KOPT-K1 (cell line): ENCODE results near the gene SPATA18.

ENCODE experiments used
- H3K27ac ChIP-seq: fragments of 200-600 bp; sonication (generic); 2 replicates; pipeline ENCODE4 v1.5.1; 2016; ENCODE audit warnings: antibody characterized with exemption, mild to moderate bottlenecking, low read depth, low read length; ENCODE audit not compliant: poor library complexity, severe bottlenecking
- H3K36me3 ChIP-seq: fragments of 200-600 bp; sonication (generic); 2 replicates; pipeline ENCODE4 v1.5.1; 2017; ENCODE audit warnings: antibody characterized with exemption, mild to moderate bottlenecking, low read length, moderate library complexity; ENCODE audit not compliant: insufficient read depth
- H3K9me3 ChIP-seq: fragments of 200-600 bp; sonication (generic); 2 replicates; pipeline ENCODE4 v1.5.1; 2017; ENCODE audit warnings: antibody characterized with exemption, low read length, mild to moderate bottlenecking; ENCODE audit not compliant: insufficient read depth, poor library complexity, severe bottlenecking

Gene SPATA18, protein sequence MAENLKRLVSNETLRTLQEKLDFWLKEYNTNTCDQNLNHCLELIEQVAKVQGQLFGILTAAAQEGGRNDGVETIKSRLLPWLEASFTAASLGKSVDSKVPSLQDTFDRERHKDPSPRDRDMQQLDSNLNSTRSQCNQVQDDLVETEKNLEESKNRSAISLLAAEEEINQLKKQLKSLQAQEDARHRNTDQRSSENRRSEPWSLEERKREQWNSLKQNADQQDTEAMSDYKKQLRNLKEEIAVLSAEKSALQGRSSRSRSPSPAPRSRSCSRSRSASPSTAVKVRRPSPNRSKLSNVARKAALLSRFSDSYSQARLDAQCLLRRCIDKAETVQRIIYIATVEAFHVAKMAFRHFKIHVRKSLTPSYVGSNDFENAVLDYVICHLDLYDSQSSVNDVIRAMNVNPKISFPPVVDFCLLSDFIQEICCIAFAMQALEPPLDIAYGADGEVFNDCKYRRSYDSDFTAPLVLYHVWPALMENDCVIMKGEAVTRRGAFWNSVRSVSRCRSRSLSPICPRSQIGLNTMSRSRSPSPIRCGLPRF

DNA sequence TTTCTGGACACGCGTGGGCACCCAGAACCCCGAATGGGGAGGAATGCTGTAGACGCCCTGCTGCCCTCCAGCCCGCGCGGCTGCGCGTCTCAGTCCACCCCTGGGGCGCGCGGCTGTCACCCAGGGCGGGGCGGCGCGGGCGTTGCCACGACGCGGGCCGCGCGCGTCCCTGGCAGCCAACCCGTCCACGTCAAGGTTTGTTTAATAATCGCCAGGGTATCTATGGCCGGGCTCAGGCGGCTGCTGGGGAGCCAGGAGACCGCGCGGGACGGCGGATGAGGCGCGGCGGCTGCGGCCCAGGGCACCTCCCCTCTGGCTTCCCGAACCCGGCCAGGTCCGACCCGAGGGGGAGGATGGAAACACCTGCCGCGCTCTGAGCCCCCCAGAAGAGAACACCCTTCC, at the start of gene SPATA18:
Gene SPATA18 (plus strand): TSS at position 92 of the 402 bp plus-strand sequence. CDS start 401 bp downstream, outside the sequence.
- H3K9me3 ChIP-seq: no peaks in the 10 kb centered on the region
- H3K27ac ChIP-seq: no peak within 1 kb of the TSS
- no peaks in the 10 kb centered on the region for H3K36me3 ChIP-seq

DNA sequence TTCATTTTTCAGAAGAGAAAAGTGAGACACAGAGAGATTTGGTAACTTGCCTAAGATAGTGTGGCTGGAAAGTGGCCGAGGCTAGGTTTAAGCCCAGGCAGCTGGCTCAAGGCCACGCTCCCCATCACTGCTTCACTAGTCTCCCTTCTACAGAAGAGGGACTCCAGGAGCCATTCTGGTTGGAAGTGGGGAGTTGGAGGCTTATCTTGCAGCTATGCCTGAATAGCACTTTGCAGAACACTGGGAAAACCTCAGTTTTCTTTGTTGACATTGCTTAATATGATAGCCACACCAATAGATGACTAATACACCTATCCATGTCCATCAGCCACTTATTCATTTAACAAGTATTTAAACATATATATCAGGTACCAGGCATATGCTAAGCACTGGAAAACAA, 49.5 kb upstream of the SPATA18 start:
- Histone ChIP-seq H3K9me3 (no peaks in the 10 kb centered on the region), H3K27ac (no peak overlapping the region), H3K36me3 (no peaks in the 10 kb centered on the region)

DNA sequence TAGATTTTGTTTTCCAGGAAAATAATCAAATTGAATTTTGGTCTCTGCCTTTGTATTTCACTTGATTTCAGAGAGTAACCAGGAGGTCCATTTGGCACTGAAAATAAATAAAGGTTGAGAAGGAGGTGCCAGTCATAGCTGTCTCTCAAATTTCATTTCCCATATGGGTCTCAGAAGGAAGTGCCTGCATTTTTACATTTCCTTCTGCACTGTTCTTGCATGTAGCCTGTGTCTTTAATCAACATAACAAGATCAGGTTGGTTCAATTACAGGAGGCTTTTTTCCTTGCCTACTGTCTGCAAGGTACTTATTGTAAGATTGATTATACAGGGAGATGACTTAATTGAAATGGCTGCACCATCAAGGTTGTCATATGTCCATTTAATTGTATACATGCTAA, 46.7 kb upstream of the SPATA18 start:
- Histone ChIP-seq H3K9me3 (no peaks in the 10 kb centered on the region), H3K36me3 (no peaks in the 10 kb centered on the region), H3K27ac (no peak overlapping the region)

DNA sequence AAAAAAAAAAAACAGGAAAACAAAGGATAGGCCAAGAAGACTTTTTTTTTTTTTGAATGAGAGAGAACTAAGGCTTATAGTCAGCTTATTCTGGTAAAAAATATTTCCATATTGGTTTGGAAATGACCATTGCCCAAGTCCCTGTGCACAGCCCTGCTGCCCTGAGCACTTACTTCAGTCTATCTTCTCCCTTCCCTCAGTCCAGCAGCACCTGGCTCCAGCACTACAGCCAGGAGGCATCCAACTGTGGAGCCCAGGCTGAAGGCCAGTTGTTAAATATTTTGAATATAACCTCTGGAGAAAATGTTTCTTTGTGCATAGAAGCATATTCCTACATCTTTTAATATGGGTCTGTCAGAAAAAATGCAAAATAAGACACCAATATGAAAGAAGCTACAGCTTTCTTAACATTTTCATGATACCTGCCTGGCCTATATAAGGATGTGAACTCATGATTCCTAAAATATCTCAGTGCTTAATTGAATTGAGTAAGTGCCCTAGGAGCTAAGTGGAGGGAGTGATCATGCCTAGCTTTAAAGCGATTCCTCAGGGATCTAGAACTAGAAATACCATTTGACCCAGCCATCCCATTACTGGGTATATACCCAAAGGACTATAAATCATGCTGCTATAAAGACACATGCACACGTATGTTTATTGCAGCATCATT, 45.4 kb upstream of the SPATA18 start:
- Histone ChIP-seq H3K36me3 (no peaks in the 10 kb centered on the region), H3K9me3 (no peaks in the 10 kb centered on the region), H3K27ac (no peak overlapping the region)

DNA sequence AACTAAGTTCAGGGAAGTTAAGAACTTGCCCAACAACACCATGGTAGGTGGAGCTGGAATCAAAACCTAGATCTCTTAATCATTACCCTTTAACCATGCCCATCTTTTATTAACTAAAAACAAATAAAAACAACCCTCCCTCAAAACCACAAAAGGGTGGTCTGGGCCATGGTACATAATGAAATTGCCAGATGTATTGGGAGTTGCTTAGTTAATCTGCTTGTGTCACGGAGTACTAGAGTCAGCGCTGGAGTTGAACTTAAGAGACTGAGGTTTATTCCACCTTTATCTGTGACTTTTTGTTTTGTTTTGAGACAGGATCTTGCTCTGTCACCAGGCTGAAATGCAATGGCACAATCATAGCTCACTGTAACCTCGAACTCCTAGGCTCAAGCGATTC, 44.2 kb upstream of the SPATA18 start:
- Histone ChIP-seq H3K27ac (no peak overlapping the region), H3K9me3 (no peaks in the 10 kb centered on the region), H3K36me3 (no peaks in the 10 kb centered on the region)

DNA sequence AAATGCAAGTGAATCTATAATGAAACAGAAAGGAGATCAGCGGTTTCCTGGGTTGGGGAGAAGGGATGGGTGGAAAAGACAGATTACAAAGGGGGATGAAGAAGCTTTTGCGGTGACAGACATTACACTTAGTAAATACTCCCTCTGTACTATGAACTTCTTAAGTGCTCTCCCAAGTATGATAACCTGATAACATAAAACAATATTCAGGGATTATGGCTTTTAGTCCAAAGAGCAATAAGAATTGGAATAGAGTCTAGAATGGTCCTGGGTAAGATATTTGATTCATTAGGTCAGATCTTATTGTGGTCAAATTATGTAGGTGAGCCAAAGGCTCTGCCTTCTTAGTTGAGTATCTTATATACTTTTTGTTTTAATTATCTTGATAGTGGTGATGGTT, 40.1 kb upstream of the SPATA18 start:
- no peaks in the 10 kb centered on the region for H3K36me3 ChIP-seq
- H3K9me3 ChIP-seq: no peaks in the 10 kb centered on the region
- H3K27ac ChIP-seq: no peak overlapping the region

DNA sequence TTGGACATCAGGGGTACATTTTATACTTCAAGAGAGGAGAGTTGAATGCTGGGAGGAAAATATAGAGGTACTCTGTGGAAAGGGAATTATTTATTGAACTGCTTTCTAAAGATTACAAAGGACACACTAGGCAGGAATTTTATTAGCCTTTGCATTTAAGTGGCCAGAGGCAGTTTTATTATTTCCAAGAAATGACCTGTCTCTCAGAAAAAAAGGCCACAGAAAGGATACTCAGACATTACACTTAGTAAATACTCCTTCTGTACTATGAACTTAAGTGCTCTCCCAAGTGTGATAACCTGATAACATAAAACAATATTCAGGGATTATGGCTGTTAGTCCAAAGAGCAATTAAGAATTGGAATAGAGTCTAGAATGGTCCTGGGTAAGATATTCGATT, 38.5 kb upstream of the SPATA18 start:
- Histone ChIP-seq H3K27ac (no peak overlapping the region), H3K36me3 (no peaks in the 10 kb centered on the region), H3K9me3 (no peaks in the 10 kb centered on the region)

DNA sequence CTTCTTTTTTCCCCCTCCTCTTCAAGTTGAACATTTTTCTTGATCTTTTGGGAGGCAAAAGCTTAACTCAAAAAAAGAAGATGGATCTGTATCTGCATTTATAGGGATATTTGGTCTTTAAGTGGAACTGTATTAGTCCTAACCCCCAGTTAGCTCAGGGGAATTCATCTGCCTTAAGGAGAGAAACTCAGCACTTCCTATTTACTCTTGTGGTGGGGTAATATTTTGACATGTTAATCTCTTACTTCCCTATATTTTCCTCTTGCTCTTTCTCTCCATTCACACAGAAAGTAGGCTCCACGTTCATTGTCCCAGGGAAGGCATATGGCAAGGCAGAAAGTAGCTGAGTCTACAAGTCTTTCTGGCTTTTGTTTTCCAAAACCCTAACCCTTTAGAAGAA, 36.2 kb upstream of the SPATA18 start:
- H3K9me3 ChIP-seq: no peaks in the 10 kb centered on the region
- H3K36me3 ChIP-seq: no peaks in the 10 kb centered on the region
- no peak overlapping the region for H3K27ac ChIP-seq

DNA sequence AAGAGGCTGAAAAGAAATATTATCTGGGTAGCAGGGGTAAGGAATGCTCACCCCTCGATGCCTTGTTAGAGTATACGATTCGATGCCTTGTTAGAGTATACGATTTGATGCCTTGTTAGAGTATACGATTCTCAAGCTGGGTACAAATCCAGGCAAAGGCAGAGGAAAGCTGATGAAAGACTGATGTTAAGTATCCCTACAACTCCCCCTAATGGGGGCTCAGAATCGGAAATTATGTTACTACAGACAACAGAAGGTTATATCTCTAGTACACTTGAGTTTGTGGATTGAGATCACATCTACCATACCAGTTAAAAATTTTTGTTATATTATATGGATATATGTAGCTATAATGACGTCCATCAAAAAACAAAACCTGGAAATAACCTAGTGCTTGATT, 35.7 kb upstream of the SPATA18 start:
- Histone ChIP-seq H3K9me3 (no peaks in the 10 kb centered on the region), H3K27ac (no peak overlapping the region), H3K36me3 (no peaks in the 10 kb centered on the region)

DNA sequence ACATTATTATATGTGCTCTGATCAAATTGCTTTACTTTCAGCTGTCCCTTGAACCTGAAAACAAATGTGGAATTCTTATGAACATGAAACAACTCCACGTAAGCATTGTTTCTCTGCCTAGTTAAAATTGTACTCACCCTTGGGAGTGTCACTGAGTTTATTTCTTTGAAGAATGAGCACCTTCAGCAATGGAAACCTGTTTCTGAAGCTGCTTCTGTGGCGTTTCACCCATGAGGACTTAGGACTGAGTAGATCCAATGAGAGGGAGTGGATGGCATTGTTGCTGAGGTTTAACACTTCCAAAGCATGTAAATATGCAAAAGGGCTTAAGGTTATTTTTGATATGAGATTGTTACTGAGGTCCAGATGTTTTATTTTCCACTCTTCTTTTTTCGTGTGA, 34.1 kb upstream of the SPATA18 start:
- no peak overlapping the region for H3K27ac ChIP-seq
- no peaks in the 10 kb centered on the region for H3K36me3 ChIP-seq
- no peaks in the 10 kb centered on the region for H3K9me3 ChIP-seq

DNA sequence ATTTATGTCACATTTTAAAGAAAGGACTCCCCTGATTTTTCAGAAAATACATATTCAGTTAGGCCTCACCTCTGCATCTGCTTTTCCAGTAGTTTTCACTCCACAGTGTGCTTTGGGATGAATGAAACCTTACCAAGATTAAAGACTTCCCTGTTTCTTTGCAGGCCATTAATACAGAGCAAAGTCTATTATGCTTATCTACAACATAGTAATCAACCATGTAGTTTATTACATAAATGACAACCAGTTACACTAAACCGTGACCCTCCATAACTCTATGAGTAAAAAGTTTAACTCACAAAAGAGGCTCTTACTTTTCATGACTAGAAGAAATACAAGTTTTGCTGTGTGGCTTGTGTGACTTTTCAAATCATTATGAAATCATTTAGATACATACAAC, 33.3 kb upstream of the SPATA18 start:
- no peaks in the 10 kb centered on the region for H3K9me3 ChIP-seq
- peaks cover 8% of the 10 kb centered on the region for H3K36me3 ChIP-seq

DNA sequence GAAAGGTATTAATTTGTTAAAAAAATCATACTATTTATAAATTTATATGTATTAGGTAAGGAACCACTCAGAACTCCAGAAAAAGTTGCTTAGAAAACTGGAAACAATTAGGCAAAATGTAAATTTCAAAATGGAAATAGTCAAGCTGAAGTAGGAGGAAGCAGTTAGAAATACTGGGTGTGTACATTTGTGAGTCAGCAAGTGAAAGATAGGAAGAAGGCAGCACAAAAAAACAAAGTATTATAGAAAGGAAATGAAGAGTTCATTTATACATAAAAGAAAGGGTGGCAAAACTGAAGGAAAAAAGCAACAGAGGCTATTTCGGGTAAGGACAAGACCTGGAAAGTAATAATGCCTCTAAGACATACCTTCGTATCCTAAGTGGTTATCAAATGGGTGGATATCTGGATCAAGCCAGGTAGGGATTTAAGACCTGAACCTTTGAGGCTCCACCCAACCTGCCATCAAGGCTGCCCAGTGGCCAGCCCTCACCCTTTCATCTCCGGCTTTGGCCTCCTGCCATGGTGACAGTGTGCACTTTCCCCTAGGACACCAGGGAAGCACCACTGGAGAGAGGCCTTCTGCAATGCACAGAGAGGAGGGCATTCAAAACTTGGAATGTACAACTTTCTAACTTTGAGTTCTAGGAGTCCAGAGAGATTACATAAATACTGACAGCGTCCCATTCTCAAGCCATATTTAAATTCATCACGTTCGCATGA, 31.0 kb upstream of the SPATA18 start, which contains the start of gene LRRC66:
Gene LRRC66 (minus strand): TSS at position 428 of the 722 bp plus-strand sequence. CDS start 2,750 bp downstream, outside the sequence.
- H3K27ac ChIP-seq: no peak within 1 kb of the TSS
- H3K9me3 ChIP-seq: no peaks in the 10 kb centered on the region
- H3K36me3 ChIP-seq: peaks cover 26% of the 10 kb centered on the region

More for the DNA sequence above, 33.3 kb upstream of the SPATA18 start:
- H3K27ac ChIP-seq: no peak overlapping the region

DNA sequence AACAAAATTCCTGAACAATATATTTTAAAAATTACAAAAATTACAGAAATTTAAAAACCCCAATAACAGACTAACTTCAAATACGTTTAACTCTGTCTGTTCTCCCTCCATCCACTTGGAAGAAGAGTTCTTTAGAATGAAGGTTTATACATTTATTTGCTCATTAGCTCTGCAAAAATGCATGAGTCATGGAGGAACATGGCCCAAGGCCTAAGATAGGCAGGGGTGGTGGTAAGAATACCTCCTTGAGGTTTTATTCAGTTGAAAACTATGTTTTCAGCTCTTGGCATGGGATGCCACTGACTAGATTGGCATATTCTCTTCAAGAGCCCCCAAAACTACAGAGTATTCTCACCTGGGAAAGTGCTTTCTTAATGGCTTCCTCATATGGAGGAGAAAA, 22.1 kb upstream of the SPATA18 start:
- Histone ChIP-seq H3K27ac (no peak overlapping the region), H3K36me3 (peaks cover 62% of the 10 kb centered on the region), H3K9me3 (no peaks in the 10 kb centered on the region)

DNA sequence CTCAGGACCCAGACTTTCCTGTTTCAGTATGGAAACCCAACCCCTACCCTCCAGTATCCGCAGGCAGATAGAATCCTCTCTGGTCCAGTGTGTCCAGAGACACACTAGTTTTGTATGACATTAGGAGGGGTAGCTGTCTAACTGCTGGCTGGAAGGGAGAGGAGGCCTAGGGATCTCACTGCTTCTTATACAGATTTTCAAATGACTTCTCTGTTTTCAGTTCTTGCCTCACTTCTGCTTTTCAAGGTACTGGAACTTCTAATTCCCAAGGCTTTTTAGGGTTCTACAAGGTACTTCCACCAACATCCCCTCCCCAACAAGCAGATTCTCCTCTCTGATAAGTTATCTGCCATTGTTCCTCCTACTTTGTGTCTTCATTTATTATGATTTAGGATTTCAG, 19.1 kb upstream of the SPATA18 start:
- Histone ChIP-seq H3K9me3 (no peaks in the 10 kb centered on the region), H3K27ac (no peak overlapping the region), H3K36me3 (peaks cover 48% of the 10 kb centered on the region)

DNA sequence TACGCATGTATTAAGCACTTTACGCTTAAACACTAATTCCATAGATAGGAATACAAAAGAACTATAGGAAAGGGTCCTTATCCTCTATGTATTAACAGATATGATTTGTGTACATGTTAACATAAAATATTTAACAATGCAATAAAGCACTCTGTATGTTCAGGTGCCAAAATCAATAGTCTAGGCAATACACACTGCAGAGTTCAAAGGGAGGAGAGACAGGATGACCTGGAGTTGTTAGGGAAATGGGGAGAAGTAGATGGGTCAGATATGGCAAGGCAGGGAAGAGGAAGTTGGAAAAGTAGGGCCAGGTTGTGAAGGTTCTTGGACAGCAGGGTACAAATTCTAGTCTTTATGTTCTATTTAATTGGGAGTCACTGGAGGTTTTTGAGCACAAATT, 15.9 kb upstream of the SPATA18 start:
- no peak overlapping the region for H3K27ac ChIP-seq
- H3K36me3 ChIP-seq: peaks cover 26% of the 10 kb centered on the region
- H3K9me3 ChIP-seq: no peaks in the 10 kb centered on the region
